Chondrocyte (in vitro differentiated cells): ENCODE measurements around the gene LEO1. TPM values are rescaled to one million over a fixed set of nuclear protein-coding genes. Genes with fewer than 3 reads are reported as not detected.

Experiments
- DNase-seq: peaks from one replicate; pipeline ENCODE4 v3.0.0; 2021; ENCODE audit warnings: mixed read lengths, low spot score
- H3K27ac Mint-ChIP-seq: one replicate; pipeline ENCODE4 v1.8.0; 2021; ENCODE audit warnings: mild to moderate bottlenecking, moderate library complexity, mixed read lengths; ENCODE audit not compliant: unreplicated experiment
- H3K27me3 Mint-ChIP-seq: 2 replicates; pipeline ENCODE4 v1.8.0; 2021; ENCODE audit warnings: low read depth, mixed read lengths
- H3K36me3 Mint-ChIP-seq: 2 replicates; pipeline ENCODE4 v1.8.0; 2021; ENCODE audit warnings: low read depth, mixed read lengths
- H3K4me1 Mint-ChIP-seq: 2 replicates; pipeline ENCODE4 v1.8.0; 2021; ENCODE audit warnings: low read depth, mild to moderate bottlenecking, mixed read lengths
- H3K4me3 Mint-ChIP-seq: one replicate; pipeline ENCODE4 v1.8.0; 2021; ENCODE audit warnings: mild to moderate bottlenecking, moderate library complexity, mixed read lengths; ENCODE audit not compliant: unreplicated experiment
- H3K9me3 Mint-ChIP-seq: 2 replicates; pipeline ENCODE4 v1.8.0; 2021; ENCODE audit warnings: low read depth, mixed read lengths
- total RNA-seq: library from RNA; stranded (reverse); gene quantifications from 3 replicates; pipeline ENCODE4 v1.2.1, GENCODE V29; 2021
- TF ChIP-seq, protein P1 (sequence below): fragments of 200-600 bp; sonication (generic); IDR thresholded peaks from 2 replicates; pipeline ENCODE4 v1.5.0; 2021; ENCODE audit warnings: antibody characterized with exemption, mild to moderate bottlenecking, moderate library complexity

Gene LEO1
- total RNA-seq, 1 donor from 2014 or later, result 17.5 TPM

DNA sequence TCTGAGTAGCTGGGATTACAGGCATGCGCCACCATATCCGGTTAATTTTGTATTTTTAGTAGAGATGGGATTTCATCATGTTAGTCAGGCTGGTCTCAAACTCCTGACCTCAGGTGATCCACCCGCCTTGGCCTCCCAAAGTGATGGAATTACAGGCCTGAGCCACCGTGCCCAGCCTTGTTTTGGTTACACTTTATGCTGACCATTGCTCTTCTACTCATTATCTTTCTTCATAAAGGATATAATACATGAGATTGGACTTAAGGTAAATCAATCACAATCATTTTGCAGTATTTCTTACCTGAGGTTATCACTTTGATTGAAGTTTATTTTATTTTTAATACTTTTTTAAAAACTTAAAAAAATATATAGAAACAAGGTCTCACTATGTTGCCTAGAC lies 2.2 kb upstream of the LEO1 start:
- H3K4me1 Mint-ChIP-seq, result peaks cover 19% of the 10 kb centered on the region
- no peak overlapping the region for H3K4me3 Mint-ChIP-seq
- no peak overlapping the region for H3K27ac Mint-ChIP-seq
- no peak for DNase-seq
- no peaks in the 10 kb centered on the region for H3K36me3 Mint-ChIP-seq
- H3K9me3 Mint-ChIP-seq, result no peaks in the 10 kb centered on the region
- H3K27me3 Mint-ChIP-seq, result no peaks in the 10 kb centered on the region
- TF ChIP-seq, protein P1, sequence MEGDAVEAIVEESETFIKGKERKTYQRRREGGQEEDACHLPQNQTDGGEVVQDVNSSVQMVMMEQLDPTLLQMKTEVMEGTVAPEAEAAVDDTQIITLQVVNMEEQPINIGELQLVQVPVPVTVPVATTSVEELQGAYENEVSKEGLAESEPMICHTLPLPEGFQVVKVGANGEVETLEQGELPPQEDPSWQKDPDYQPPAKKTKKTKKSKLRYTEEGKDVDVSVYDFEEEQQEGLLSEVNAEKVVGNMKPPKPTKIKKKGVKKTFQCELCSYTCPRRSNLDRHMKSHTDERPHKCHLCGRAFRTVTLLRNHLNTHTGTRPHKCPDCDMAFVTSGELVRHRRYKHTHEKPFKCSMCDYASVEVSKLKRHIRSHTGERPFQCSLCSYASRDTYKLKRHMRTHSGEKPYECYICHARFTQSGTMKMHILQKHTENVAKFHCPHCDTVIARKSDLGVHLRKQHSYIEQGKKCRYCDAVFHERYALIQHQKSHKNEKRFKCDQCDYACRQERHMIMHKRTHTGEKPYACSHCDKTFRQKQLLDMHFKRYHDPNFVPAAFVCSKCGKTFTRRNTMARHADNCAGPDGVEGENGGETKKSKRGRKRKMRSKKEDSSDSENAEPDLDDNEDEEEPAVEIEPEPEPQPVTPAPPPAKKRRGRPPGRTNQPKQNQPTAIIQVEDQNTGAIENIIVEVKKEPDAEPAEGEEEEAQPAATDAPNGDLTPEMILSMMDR, result no peak

DNA sequence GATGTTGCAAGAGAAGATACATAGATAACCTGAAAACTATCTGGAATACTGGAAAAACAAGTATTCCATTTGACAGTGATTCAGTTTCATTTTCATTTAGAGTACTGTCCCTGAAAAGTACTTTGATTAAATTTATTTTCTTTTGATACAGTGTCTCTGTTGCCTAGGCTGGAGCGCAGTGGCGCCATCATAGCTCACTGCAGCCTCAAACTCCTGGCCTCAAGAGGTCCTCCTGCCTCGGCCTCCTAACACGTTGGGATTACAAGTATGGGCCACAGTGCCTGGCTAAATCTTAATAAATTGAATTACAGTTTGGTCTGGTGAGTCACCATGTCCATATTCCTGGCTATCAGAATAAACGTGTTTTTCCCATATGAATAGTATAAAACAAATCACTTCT lies 1.6 kb upstream of the LEO1 start:
- H3K4me1 Mint-ChIP-seq, result peaks cover 19% of the 10 kb centered on the region
- TF ChIP-seq, protein P1, result no peak
- no peaks in the 10 kb centered on the region for H3K9me3 Mint-ChIP-seq
- H3K27me3 Mint-ChIP-seq, result no peaks in the 10 kb centered on the region
- no peak overlapping the region for H3K27ac Mint-ChIP-seq
- no peak for DNase-seq
- no peaks in the 10 kb centered on the region for H3K36me3 Mint-ChIP-seq
- H3K4me3 Mint-ChIP-seq, result peak overlapping the region; percentile 25

DNA sequence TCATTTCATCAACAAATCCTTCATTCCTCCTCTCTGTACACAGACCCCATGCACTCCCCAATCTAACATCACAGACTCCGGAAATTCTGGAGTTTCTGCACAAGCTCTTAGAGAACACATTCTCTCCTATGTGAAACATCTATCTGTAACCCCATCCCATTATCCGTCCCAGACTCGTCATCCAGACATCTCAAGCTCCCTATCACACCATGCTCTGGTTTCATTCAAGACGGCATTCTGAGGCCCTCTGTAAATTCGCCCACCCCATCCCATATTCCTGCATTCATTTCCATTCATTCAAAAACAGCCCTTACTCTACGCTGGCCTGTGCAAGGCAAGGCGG lies 575 bp downstream of the LEO1 start:
- H3K36me3 Mint-ChIP-seq, result peaks cover 11% of the 10 kb centered on the region
- peaks cover 19% of the 10 kb centered on the region for H3K4me1 Mint-ChIP-seq
- peaks cover 10% of the 10 kb centered on the region for H3K9me3 Mint-ChIP-seq
- peak overlapping the region; percentile 97 for H3K4me3 Mint-ChIP-seq
- DNase-seq, result no peak
- H3K27me3 Mint-ChIP-seq, result no peaks in the 10 kb centered on the region
- H3K27ac Mint-ChIP-seq, result peak overlapping the region; percentile 94
- TF ChIP-seq, protein P1, result no peak

DNA sequence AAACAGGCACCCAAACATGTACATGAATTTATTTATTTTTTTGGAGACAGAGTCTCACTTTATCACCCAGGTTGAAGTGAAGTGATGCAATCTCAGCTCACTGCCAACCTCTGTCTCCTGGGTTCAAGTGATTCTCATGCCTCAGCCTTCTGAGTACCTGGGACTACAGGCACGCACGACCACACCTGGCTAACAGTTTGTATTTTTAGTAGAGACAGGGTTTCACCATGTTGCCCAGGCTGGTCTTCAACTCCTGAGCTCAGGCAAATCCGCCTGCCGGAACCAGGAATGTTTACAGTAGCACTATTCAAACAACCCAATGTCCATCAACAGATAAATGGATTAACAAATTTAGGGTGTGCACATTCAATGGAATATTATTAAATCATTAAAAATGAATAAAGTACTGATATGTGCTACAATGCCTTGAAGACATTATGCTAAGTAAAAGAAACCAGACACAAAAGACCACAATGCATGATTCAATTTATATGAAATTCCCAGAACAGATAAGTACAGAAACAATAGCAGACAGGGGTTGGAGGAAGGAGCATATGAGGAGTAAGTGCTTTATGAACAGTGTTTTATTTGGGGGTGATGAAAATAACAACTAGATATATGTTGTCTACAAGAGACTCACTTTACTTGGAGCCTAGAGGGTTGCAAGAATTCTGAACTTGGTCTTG lies 1.3 kb downstream of the LEO1 start:
- Mint-ChIP-seq H3K27ac (peak overlapping the region; percentile 94), H3K4me3 (peak overlapping the region; percentile 97), H3K36me3 (peaks cover 15% of the 10 kb centered on the region), H3K9me3 (peaks cover 10% of the 10 kb centered on the region), H3K27me3 (no peaks in the 10 kb centered on the region), H3K4me1 (peaks cover 19% of the 10 kb centered on the region)
- TF ChIP-seq, protein P1, result no peak
- no peak for DNase-seq

DNA sequence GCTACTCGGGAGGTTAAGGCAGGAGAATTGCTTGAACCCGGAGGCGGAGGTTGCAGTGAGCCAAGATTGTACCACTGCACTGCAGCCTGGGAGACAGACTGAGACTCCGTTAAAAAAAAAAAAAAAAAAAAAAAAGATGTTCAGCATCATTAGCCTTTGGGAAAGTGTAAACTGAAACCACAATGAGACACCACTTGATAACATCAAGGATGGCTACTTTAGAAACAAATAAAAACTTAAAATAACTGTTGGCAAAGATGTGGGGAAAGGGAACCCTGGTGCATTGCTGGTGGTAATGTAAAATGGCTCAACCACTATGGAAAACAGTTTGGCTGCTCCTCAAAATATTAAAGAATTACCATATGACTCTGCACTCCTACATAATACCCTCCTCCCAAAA lies 1.9 kb downstream of the LEO1 start:
- Mint-ChIP-seq H3K27me3 (no peaks in the 10 kb centered on the region), H3K9me3 (peaks cover 10% of the 10 kb centered on the region), H3K4me1 (peaks cover 19% of the 10 kb centered on the region), H3K36me3 (peaks cover 15% of the 10 kb centered on the region), H3K27ac (peak overlapping the region; percentile 94), H3K4me3 (no peak overlapping the region)
- TF ChIP-seq, protein P1, result no peak
- no peak for DNase-seq
